Stimulated activated CD8-positive, alpha-beta memory T cell treated with anti-CD3 and anti-CD28 coated beads, Interleukin-4, amount 100 ng/mL, for 1 hour (primary cell): ENCODE data around the gene CDKN3.

Source experiments
- DNase-seq, 2 donors: peaks; one replicate each; pipeline ENCODE4 v3.0.0-alpha.2; 2020; ENCODE audit warnings: low read depth in 2 of 2, low spot score in 1 of 2

The CDKN3 gene, protein sequence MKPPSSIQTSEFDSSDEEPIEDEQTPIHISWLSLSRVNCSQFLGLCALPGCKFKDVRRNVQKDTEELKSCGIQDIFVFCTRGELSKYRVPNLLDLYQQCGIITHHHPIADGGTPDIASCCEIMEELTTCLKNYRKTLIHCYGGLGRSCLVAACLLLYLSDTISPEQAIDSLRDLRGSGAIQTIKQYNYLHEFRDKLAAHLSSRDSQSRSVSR

DNA sequence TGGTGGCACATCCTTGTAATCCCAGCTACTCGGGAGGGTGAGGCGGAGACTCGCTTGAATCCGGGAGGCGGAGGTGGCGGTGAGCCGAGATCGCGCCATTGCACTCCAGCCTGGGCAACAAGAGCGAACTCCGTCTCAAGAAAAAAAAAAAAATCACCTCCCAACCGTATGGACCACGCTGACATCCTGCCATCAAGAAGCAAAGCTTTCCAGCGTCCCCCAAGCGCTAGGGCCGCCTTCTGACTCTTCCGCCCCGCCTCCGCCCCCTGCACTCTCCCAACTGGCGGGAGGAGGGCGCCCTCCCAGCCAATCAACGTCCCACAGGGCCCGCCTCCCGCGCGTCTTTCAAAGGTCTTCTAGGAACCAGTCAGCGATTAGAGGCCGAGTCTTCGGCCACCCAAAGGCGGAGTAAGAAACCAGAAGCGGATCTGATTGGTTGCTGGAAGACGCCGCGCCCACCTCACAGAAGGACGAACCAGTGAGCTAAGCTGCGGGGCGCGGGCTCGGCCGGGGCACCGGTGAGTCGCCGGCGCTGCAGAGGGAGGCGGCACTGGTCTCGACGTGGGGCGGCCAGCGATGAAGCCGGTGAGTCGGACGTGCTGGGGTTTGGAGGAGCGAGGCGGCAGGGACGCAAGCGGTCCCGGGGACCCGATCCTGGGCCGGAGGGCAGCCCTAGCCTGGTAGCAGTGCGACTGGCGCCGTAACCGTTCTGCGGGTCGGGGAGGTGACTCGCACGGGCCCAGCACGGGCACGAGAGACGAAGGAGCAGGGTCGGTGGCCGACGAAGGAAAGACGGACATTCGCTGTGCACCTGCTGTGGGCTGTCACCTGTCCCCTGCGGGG lies at the start of gene CDKN3:
TSS of gene CDKN3 (plus strand) at position 515 of the 843 bp plus-strand sequence. CDS start at position 577, 62 bp downstream.
- peak; percentile 90 to 93 for DNase-seq

DNA sequence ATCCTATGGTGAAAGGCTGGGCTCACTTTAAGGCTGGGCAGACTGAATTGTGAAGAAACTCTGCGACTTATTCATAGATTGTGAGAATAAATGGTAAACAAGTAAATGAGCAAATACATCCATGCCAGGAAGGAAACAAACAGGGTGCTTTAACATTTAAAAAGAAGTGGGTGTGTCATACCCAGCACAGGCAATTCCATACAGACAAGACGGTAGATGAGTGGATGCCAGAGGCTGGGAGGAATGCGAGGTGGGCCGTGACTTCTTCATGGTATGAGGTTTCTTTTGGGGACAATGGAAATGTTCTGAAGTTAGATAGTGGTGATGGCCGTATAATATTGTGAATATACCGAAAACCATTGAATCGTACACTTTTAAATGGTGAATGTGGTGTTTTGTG lies 49.8 kb upstream of the CDKN3 start:
- DNase-seq: no peak

DNA sequence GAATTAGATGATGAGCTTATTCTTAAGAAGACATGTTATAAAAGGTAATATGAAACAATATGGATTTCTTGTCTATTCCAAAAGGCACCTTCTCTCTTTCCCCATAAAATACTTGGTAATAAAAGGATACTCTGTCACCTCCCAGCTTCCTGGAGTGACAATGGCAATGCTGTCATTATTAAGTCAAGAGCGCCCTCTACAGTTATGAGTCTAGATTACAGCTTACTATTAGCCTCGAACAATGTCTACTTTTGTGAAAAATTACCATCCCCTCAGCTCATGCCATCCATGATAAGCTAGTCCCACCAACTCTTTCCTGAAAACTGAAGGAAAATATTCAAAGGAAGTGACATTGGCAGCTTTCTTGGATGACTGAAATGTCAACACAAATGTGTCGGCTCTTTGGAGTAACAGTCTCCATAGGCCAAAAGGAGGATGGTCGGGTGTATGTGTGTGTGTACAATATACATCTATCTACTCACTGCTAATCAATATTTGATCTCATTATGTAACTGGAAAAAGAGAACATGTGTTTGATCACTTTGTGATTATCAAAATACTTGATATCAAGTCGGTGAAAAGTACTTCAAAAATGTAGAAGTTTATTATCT lies 48.7 kb upstream of the CDKN3 start:
- no peak for DNase-seq

DNA sequence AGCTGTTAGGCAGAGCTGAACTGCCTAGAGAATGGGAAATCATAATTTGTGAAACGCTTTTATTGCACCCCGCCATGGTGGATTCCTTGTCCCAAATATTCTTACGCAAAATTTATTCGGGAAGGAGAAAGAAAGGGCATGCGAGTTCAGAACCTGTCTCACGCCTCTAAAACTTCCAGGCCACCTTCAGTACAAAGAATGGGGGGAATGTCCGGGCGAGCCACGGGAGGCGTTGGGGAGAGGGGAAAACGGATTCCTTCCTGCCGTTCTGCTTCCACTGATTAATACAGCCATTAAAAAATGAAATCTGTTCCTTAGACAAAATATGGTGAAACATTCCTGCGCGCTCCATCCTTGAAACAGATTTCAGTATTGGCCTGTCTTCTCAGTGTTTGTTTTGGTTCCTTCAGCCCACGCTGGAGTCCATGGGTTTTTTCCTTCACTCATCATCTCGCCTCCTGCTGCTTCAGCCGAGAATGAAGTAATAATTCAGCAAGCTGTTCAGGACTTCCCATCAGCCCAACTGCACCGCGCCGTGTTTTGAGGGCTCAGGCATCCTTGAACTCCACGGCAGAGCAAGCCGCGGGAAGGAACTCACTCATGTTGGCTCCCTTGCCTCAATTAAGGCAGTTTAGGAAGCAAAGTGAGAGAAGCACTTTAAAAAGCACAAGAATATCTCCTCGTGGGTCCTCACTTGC lies 47.7 kb upstream of the CDKN3 start:
- no peak for DNase-seq

DNA sequence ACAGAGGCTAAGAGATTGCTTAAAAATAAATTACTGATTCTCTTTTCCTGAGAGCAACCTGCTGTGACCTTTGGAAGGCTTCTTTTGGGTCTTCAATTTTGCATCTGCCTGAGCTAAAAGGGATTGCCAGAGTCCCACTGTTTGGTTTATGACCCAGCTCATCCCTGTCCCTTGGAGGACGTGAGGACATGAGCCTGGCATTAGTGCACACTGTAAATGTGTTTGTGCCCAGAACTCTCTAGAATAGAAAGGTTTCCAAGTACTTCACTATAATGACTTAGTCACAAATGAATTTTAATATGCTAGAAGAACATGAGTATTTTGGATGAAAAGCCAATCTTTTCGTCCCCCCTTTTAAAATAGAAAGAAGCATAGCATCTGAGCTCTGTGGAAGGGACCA lies 47.1 kb upstream of the CDKN3 start:
- DNase-seq: no peak

DNA sequence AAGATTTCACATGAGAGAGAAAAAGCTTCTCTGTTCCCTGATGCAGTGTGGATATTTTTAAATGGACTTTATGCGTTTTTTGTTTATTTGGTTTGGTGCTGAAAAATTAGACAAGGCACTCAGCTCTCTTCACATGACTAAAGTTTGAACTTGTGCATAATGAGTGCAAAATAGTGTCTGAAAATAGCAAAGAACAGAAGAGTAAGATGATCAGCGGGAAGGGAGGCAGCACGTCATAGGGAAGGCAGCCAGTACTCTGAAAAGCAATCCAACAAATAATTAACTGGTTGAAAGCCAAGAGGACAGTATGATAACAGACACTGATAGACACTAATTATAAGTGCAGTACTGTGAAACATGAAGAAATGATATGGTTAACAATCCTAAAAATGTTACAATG lies 46.6 kb upstream of the CDKN3 start:
- no peak for DNase-seq

DNA sequence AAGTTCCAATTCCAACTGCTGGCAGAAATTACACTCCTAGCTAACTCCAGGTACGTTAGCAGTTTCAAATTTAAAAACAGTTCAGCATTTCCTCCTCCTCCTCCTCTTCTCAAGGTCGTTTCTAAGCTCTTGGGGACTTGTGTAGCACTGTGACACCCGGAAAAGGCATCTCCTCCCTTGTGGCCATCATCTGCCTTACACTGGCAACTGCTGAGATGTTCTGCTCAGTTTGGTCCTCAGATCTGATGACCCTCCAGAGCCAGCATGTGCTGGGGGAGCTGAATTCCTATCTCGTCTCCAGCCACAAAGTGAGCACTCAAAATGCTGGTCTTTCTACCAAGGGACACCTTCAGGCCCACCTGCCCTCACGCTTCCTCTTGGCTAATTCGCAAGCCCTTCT lies 43.5 kb upstream of the CDKN3 start:
- DNase-seq: no peak

DNA sequence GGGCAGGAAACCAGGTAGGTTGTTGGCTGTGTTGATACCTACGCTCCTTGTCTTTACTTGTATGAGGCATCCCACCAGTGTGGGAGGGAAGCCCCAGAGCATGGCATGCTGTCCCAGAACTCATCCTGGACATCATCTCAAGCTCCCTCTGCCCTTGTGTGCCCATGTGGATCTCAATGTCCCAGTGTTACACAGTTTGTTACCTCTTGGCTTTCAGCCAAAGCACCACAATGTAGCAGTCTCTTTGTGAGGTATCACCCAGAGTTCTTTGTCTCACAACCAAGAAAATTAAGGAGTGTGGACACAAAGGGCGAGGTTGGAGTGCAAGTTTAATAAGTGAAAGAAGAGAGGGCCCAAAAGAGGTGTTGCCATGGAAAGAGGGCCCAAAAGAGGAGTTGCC lies 43.1 kb upstream of the CDKN3 start:
- no peak for DNase-seq

DNA sequence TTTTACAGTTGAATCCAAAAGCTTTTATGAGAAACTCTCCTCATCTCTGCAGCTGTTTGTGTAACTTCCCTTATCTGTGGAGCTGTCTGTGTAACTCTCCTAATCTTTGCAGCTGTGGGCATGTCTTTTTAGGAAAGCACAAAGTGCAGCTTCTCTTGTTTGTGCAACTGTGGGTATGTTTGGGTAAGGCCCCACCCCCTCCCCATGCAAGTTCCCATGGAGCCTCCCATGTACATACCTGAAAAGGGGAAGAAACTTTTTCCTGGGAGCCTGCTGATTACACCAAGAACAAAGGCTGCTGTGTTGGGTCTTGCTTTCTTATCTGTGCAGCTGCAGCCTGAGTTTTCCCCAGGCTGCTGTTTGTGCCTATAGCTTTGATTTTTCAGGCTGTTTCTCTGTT lies 42.7 kb upstream of the CDKN3 start:
- no peak for DNase-seq

DNA sequence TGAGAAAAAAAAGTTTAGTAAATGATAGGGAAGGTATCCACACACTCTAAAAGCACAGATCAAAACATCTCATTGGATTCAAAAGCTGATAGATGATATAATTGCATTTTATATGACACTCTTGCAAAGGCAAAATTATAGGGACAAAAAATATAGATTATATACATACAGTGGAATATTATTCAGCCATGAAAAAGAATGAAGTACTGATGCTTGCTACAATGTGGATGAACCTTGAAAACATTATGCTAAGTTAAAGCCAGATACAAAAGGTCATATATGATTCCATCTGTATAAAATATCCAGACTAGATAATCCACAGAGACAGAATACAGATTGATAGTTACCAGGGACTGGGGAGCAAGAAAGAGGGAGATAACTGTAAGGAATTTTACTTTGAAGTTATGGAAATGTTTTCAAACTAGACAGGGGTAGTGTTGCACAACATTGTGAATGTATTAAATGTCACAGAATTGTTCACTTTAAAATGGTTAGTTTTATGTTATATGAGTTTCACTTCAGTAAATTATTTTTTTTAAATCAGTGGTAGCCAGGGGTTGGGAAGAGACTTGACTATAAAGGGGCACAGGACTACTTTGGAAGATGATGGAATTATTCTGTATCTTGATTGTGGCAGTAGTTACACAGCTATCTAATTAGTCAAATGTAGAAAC lies 41.7 kb upstream of the CDKN3 start:
- no peak for DNase-seq

DNA sequence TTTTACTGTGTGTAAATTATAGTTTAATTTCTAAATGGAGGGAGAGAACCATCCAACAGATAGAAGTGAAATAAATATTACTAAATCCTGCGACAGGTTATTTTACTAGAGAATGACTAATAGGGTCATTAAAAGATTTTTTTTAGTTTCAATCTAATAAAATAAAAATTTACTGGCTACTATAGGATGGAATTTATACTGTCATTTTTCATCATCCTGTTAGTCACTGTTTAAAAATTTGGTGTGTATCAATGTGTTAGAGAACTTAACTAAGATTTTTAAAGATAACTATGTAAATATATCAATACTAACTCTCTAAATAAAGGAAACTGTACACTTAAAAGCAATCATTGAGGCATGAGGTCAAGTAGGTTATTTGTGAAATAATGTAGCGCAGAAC lies 41.1 kb upstream of the CDKN3 start:
- no peak for DNase-seq

DNA sequence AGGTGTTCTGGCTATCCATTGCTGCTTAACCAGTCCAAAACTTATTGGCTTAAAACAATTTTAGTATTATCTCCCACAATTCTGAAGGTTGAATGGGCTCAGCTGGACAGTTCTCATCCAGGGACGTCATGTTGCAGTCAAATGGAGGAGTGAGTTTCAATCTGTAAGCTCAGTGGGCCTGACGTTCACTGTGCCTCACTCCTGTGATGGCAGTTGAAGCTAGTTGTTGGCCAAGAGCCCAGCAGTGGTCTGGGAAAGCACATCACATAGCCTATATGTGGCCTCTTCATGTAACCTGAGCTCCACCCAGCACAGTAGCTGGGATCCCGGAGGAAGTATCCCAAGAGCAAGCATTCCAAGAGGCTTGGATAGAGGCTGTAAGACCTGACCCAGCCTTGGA lies 40.6 kb upstream of the CDKN3 start:
- no peak for DNase-seq

DNA sequence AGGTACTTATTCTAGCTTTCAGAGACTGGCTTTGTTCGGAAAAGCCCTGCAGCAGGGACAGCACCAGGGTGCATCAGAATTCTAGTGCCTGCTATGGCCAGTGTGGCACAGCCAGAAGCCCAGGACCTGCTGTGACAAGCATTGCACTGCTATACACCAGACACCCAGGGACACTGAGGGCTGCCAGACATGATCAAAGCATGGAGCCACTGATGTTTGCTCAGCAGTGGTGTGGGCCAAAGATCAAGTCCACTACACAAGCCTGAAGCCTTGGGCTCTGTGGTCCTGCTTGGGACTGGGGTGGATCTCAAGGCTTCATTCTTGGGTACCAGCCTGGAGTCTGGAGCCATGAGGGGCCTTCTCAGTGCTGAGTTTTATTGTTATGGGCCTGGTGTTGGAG lies 36.1 kb upstream of the CDKN3 start:
- DNase-seq: no peak

DNA sequence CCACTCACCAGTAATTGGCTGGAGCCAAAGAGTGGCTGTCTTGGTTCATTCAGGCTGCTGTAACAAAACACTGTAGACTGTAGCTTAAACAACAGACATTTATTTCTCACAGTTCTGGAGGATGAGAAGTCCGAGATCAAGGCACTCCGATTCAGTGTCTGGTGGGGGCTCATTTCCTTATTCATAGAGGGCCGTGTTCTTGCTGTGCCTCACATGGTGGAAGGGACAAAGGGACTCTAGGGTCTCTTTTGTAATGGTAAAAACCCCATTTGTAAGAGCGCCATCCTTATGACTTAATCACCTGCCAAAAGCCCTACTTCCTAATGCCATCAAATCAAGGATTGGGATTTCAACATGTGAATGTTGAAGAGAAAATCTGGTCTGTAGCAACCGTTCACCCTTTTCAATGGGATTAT lies 34.7 kb upstream of the CDKN3 start:
- DNase-seq: no peak

DNA sequence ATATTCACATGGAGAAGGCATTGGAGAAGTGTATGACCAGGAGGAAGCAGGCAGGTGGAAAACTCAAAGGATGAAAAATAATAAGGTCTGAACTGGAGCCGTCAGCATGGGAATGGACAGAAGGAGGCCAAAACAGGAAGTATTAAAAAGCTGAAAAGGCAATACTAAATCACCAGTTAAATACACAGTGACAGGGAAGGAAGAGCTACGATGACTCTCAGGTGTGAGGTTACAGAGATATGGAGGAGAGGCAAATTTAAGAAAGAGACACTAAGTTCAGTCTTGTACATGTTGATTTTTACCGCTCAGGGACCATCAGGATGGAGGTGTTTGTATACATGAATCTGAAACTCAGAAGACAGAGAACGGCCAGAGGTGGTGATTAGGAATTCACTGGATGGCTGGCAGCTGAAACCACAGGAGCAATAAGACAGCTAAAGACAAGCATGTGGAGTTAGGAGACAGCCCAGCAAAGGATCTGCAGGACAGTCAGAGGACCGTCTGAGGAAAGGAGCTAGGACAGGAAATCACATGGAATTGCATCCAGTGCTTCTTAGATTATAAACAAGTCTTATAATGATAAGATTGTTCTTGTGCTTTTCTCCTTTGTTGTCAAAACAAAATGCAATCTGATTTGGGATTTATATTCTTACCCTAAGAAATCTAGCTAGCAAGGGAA lies 33.9 kb upstream of the CDKN3 start:
- no peak for DNase-seq

DNA sequence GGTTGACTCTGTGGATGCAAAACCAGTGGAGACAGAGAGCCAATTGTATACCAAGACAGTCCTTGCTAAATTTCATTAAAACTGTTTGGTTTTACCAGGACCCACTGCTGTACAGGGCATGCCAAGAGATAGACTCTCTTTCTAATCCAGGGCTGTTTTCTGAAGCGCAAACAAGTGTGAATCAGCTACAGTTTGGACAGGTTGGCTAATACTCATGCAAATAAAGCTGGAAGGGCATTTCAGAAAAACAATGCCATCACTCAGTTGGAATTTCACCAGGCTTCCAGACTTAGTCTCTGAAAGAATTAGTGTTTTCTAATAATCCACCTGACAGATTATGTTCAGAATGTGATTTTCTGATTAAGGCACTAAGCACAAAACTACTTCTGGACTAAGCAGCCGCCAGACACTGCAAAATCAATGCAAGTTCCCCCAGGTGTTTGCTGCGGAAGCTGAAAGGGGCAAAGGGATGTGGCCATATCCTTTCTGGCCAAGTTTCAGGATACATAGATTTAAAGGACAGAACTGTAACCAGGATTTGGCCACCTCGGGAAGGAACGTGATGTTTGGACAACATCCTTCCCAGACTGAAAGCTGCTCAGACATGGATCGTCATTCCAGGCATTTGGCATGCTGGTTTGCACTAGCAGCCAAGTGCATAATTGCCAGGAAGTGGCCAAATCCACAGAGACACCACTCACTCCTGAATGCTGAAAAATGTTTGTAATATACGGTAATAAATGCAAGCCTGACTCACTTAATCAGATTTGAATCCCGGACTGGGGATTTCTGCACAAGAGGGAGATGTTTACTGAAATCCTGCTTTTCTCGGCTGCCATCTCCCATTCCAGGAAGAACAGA lies 32.0 kb upstream of the CDKN3 start:
- DNase-seq: no peak

DNA sequence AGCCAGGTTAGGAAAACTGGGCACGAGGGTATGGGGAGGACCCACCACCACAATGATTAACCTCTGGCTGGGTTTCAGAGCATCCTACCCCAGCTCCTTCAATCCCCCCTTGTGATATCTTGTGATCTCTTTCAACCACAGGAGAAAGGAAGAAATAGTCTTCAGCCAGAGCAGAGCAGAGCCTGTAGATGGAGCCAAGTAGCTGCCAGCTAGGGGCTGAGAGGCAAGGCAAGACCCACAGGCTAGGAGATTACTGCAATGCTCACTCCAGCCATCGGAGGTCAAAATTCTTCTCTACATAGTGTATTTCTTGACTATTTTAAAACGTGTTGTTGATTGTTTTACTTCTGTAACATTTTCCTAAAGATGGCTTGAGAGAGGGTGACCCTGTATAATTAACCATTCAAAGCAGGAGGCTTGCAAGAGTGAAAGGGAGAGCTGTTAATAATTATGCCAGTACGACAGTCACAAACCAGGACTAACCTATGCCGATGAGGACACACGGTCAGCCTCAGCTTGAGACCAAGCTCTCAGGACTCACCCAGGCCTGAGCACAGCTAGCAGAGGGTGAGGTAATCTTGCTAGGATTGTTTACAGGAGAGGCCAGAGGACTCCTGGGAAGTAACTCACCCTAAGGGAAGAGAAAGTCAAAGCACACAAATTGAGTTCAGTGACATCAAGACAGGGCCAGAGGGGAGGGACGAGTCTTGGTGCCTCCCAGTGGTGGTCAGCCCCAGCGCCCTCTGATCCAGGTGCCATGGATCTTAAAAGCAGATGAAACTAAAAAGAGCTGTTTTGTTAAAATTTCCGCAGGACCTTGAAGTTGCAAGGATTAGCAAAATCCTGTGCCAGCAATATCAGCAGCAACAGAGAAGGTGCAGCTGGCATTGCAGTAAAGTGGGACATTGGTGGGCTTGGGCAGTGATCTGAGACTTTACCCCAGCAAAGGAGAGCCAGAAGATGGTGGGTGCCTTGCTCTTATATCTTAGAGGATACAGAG lies 29.8 kb upstream of the CDKN3 start:
- no peak for DNase-seq

DNA sequence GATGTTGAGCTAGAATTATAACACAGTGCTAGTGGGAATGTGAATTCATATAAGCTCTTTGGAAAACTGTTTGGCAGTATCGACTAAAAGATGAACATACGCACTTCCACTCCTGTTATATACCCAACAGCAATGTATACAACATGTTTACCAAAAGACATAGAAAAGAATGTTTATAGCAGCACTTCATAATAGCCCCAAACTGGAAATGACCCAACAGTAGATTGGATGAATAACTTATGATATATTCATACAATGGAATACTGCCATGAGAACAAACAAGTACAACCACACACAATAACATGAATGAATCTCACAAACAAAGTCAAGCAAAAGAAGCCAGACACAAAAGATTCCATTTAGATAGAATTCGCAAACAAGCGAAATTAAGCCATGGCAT lies 28.5 kb upstream of the CDKN3 start:
- DNase-seq: no peak

DNA sequence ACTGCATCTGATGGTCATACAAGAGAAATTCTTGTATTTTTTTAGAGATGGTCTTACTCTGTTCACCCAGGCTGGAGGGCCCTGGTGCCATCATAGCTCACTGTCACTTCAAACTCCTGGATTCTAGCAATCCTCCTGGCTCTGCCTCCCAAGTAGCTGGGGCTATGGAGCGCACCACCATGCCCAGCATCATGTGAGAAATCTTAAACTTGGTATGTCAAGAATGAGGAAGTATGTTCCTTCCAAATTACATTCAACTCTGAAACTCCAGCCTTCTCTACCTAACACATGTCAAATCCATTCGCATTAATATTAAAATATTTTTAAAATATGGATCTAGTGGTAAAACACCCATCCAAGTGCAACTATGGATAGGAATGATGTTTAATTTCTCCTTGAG lies 27.5 kb upstream of the CDKN3 start:
- no peak for DNase-seq
